Gastrocnemius medialis (tissue), 4 donors: Measurements from ENCODE around the gene EXOC6.

Experiments used
- CTCF ChIP-seq, 5 experiments: fragments of 450-650 bp in 3 of 5; fragments of 200-600 bp in 2 of 5; sonication (generic) in 2 of 5; IDR thresholded peaks in 4 of 5; conservative IDR thresholded peaks in 1 of 5; 1 replicate in 4 of 5; 2 replicates in 1 of 5; pipeline ENCODE4 v1.5.1; 2016 to 2019; ENCODE audit warnings: antibody characterized with exemption in 5 of 5, mild to moderate bottlenecking in 3 of 5, moderate library complexity in 3 of 5
- POLR2A ChIP-seq, 2 donors: fragments of 450-650 bp; IDR thresholded peaks; one replicate each; pipeline ENCODE4 v1.6.1; 2017; ENCODE audit warnings: antibody characterized with exemption in 2 of 2, mild to moderate bottlenecking in 2 of 2, moderate library complexity in 2 of 2

GRCh38 chr10:92834986-92835385 is 13.3 kb upstream of the EXOC6 start:
- no peak for TF ChIP-seq CTCF (IDR thresholded peaks at IDR 0.05 in 4 of 5, conservative IDR thresholded peaks at IDR 0.05 in 1 of 5)
- TF ChIP-seq POLR2A (IDR thresholded peaks at IDR 0.05) = no peak
